D721Med (cell line): ENCODE measurements around the gene GDPD5.

Experiments
- DNase-seq: peaks from one replicate; pipeline ENCODE4 v3.0.0; 2011; ENCODE audit warnings: low spot score; ENCODE audit not compliant: insufficient read length
- FAIRE-seq: peaks from 2 replicates; lab custom pipeline; 2011; peaks lifted over from hg19 to GRCh38; lab: Jason Lieb, UNC
- TF ChIP-seq, protein P1 (sequence below): IDR thresholded peaks from 2 replicates; pipeline ENCODE4 v1.5.1; 2012; ENCODE audit warnings: mild to moderate bottlenecking, control low read depth; ENCODE audit not compliant: insufficient read depth; ENCODE audit errors: missing control alignments

GDPD5 gene

DNA sequence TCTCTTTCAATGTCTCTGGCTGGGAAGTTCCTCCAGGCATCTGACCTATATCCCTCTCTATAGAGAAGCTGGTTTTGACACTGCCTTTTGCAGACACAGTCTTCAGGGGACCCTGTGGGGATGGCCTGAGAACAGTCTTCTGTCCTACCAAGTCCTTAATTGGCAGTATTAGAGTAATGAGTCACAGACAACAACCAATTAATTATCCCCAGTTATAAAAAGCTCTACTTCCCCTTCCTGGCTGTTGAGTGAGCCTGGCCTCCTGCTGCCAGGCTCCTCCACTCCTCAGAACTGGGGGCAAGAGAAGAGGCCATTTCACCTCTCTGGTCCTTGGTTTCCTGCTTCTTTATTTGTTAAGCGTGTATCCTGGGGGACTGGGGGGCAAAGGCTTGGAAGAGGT lies 51.5 kb downstream of the GDPD5 start:
- TF ChIP-seq, protein P1, sequence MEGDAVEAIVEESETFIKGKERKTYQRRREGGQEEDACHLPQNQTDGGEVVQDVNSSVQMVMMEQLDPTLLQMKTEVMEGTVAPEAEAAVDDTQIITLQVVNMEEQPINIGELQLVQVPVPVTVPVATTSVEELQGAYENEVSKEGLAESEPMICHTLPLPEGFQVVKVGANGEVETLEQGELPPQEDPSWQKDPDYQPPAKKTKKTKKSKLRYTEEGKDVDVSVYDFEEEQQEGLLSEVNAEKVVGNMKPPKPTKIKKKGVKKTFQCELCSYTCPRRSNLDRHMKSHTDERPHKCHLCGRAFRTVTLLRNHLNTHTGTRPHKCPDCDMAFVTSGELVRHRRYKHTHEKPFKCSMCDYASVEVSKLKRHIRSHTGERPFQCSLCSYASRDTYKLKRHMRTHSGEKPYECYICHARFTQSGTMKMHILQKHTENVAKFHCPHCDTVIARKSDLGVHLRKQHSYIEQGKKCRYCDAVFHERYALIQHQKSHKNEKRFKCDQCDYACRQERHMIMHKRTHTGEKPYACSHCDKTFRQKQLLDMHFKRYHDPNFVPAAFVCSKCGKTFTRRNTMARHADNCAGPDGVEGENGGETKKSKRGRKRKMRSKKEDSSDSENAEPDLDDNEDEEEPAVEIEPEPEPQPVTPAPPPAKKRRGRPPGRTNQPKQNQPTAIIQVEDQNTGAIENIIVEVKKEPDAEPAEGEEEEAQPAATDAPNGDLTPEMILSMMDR, result no peak
- DNase-seq (no peak), FAIRE-seq (no peak)

DNA sequence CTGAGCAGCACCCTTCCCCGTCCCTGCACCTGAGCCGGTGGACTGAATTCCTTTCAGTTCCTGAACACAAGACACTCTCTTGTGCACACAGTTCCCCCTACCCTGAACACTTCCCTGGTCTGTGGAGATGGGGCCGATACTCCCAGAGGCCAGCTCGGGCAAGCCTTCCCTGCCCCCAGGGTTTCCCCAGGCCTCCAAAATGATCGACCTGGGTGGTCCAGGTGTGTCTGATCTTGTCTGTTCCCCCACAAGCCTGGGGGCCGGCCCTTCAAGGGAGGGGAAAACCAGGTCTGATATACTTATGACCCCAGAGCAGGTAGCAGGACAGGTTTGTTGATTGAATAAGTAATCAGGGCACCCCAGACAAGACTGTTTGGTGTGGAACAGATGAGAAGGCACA lies 52.1 kb downstream of the GDPD5 start:
- no peak for DNase-seq
- TF ChIP-seq, protein P1, result no peak
- FAIRE-seq, result no peak

DNA sequence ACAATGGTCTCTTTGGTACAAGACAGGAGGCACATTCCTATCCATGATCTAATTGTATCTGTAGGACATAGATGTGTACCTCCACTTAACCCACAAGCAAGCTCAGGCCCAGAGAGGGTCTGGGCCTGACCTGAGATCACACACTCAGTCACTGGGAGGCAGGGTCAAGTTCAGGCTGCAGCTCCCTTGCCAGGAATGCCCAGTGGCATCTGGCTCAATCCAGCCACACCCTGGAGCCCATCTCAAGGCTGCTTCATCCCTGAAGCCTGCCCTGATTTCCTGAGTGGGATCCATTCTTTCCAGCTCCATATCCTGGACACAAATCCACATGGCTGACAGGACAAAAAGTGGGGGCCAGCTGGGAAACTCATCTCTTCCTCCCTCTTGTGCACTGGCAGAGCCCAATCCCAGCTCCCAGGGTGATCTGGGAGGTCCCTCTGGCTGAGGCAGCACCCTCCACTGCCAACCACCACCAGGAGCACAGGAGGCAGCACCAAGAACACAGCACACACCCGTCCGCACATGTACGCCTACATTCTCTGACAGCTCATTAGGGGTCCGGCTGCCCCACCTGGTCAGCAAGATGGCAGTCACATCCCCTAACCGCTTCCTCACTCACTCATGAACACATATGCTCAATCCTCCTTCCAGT lies 53.5 kb downstream of the GDPD5 start:
- TF ChIP-seq, protein P1, result no peak
- DNase-seq (no peak), FAIRE-seq (no peak)

DNA sequence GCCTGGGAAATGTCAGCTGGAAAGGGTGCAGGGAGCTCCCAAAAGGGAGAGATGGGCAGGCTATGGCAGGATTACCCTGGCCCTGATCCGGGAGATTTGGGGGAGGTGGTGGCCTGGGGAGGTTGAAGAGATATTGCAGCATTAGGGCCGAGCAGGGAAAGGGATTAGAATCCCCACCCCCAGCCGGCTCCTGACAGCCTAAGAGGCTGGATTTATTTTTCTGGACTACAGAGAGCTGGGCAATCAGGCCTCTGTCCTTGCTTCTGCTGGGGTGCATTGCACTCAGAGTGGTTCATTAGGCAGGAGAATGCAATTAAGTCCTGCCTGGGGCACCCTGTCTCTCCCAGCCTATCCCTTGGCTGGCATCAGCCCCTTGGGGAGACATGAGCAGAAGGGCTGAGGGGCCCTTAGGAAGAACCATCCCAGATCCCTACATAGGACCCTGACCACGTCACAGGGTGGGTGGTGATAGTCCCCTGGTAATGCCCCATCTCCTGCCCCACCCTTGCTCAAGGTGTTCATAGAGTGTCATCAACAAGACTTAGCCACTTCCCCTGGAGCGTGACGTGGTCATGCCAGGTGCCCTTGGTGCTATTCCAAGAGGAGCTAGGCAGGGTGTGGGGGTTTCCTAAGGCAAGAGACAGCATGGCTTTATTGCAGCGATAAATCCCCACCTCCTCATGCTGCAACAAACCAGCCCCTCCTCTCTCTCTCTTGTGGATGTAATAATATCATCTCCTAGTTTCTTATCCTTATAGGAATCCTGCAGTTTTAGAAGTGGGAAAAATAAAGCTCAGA lies 54.4 kb downstream of the GDPD5 start:
- no peak for FAIRE-seq
- TF ChIP-seq, protein P1, result no peak

DNA sequence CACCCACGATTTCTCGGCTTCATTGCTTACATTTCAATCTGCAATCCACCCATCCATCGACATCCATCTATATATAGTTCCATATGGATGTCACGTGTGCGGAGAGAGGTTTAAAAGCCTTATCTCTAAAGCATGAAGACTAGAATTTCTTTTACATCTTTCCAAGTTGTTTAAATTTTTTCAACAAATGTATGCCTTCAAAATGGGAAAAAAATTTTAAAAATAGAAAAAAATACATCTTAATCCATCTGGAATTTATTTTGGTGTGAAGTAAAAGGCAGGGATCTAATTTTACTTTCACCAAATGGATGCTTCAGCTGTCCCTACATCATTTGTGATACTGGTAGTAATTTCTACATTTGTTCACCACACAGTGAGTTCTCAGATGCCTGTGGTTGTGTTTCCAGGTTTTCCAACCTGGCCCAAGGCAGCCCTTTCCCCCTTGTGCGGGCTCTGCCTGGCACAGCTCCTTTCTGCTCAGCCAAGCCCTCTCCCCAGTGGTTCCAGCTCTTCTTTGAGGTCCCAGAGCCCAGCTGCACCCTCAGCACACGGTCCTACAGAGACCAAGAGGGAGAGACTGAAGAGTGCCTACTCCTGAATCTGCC lies 55.2 kb downstream of the GDPD5 start:
- FAIRE-seq, result no peak
- TF ChIP-seq, protein P1, result no peak

More for the DNA sequence above, 54.4 kb downstream of the GDPD5 start:
- peak; percentile 85 for DNase-seq

DNA sequence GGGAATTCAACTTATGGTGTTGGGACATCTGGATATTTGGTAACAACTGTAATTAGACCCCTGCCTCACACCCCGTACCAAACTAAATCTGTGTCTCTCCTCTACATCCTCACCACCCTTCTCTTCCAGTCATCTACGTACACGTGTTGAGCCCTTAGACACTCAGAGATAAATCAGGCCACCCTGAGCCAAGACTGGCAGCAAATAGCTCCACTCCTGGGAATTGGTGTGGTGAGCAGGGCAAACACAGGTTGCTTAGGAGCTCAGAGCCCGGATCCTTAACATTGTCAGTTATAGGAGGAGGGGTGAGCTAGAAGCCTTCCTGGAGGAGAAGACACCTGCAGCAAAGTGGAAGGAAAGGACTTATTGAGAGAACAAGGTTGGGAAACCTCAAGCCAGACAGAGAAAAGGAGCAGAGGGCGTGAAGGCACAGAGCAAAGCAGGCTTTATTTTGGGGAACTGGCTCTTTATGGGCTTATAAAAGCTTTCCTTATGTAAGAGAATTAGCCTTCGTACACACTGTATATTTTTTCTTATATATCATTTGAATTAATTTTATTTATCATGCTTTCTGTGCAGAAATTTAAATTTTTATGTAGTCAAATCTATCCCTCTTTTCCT lies 55.8 kb downstream of the GDPD5 start:
- TF ChIP-seq, protein P1, result no peak
- FAIRE-seq, result no peak
- DNase-seq, result no peak

More for the DNA sequence above, 55.2 kb downstream of the GDPD5 start:
- no peak for DNase-seq
